ENCODE data around the gene KDM4B.
"Not testable (repeated sequence)": the region's sequence is repeated elsewhere in the genome, so short reads cannot be mapped to it uniquely, and the experiment has no call there.

KDM4B gene

DNA sequence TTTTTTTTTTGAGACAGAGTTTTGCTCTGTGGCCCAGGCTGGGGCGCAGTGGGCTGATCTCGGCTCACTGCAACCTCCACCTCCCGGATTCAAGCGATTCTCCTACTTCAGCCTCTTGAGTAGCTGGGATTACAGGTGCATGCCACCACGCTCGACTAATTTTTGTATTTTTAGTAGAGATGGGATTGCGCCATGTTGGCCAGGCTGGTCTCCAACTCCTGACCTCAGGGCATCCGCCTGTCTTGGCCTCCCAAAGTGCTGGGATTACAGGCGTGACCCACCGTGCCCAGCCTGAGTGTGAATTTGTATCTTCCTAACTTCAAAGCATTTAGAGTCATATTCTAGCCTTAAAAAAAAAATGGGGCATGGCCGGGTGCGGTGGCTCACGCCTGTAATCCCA, 6.7 kb downstream of the KDM4B start:
- not testable (repeated sequence) for H3K9me3 ChIP-seq (ENCODE audit: control insufficient read depth, low read length); H3K27me3 ChIP-seq (replicated peaks; ENCODE audit: control insufficient read depth, insufficient read depth, low read length, poor library complexity, severe bottlenecking); DNase-seq; H3K27ac ChIP-seq (ENCODE audit: insufficient read depth, low read length, poor library complexity, severe bottlenecking); H3K4me3 ChIP-seq (ENCODE audit: insufficient read depth, low read depth, low read length, poor library complexity, severe bottlenecking); H3K4me1 ChIP-seq (ENCODE audit: control insufficient read depth, insufficient read depth, low read length, poor library complexity, severe bottlenecking)
- H3K36me3 ChIP-seq (ENCODE audit: control insufficient read depth, insufficient read depth, low read length), result peaks cover 18% of the 10 kb centered on the region

DNA sequence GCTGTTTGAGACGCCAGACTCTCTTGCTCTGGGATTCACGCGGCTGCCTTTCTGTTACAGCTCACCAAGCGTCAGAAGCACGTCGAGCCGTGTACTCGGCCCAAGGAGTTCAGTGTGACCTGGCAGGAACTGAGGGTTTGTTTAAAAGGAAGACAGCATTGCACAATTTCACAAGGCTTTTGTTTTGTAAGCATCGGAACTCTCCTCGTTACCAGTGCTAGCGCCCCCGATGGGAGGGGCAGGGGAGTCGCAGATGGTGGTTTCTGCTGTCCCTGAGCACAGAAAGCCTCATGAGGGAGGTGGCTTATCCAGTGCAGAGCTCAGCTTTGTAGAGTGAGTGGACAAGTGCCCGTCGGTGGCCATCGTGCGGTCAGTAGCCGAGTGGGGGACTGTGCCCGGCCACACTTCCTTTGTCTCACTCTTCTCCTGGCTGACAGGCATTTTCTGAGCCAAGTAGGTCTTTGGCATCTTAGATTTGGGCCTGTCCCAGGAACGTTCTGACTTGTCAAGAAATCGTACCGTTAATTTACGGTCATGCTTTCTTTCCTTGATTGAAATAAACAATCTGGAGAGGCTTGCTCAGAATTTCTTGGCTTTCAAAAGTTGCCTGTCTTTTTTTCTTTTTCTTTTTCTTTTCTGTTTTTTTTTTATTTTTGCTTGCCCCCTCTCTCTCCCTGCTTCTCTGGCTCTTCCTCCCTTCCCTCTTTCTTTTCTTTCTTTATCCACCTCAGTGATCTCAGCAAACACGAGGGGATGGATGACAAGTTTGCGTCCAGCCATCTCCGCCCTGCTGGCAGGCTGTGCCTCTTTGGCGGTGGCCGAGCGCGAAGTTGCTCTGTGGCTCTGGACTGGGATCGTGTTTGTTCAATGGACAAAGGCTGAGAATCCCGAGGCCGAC, 7.7 kb downstream of the KDM4B start:
- no peak for DNase-seq
- H3K4me3 ChIP-seq (ENCODE audit: insufficient read depth, low read depth, low read length, poor library complexity, severe bottlenecking), result no peak overlapping the region
- no peaks in the 10 kb centered on the region for H3K27me3 ChIP-seq (replicated peaks; ENCODE audit: control insufficient read depth, insufficient read depth, low read length, poor library complexity, severe bottlenecking)
- no peak overlapping the region for H3K27ac ChIP-seq (ENCODE audit: insufficient read depth, low read length, poor library complexity, severe bottlenecking)
- H3K4me1 ChIP-seq (ENCODE audit: control insufficient read depth, insufficient read depth, low read length, poor library complexity, severe bottlenecking), result no peaks in the 10 kb centered on the region
- peaks cover 18% of the 10 kb centered on the region for H3K36me3 ChIP-seq (ENCODE audit: control insufficient read depth, insufficient read depth, low read length)
- no peaks in the 10 kb centered on the region for H3K9me3 ChIP-seq (ENCODE audit: control insufficient read depth, low read length)

GRCh38 chr19:4977299-4978174, 8.6 kb downstream of the KDM4B start:
- H3K4me3 ChIP-seq (ENCODE audit: insufficient read depth, low read depth, low read length, poor library complexity, severe bottlenecking), result no peak overlapping the region
- H3K27me3 ChIP-seq (replicated peaks; ENCODE audit: control insufficient read depth, insufficient read depth, low read length, poor library complexity, severe bottlenecking), result no peaks in the 10 kb centered on the region
- no peaks in the 10 kb centered on the region for H3K4me1 ChIP-seq (ENCODE audit: control insufficient read depth, insufficient read depth, low read length, poor library complexity, severe bottlenecking)
- peaks cover 18% of the 10 kb centered on the region for H3K36me3 ChIP-seq (ENCODE audit: control insufficient read depth, insufficient read depth, low read length)
- H3K9me3 ChIP-seq (ENCODE audit: control insufficient read depth, low read length), result no peaks in the 10 kb centered on the region
- H3K27ac ChIP-seq (ENCODE audit: insufficient read depth, low read length, poor library complexity, severe bottlenecking), result no peak overlapping the region
- DNase-seq, result no peak

DNA sequence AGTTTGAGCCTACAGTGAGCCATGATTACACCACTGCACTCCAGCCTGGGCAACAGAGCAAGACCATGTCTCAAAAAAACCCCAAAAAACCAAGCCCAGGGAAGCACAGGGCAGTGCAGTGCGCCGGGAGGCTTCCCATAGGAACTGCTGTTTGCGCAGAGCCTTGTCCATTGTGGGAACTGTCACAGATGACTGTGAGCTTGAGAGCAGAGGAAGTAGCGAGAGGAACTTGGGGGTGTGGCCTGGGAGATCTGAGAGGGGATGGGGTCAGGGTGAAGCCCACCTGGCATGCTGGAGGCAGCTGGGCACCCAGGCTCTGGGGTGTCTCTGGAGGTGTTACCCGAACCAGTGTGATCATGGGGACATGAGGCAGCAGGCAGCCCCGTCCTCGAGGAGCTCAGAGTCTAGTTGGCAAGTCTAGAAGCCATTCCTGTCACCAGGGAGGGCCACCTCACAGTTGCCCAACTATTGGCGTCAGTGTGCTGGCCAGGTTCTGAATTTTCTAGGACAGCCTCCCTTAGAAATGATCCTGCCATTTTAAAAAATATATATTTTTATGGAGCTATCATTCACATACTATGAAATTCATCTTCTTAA, 10.4 kb downstream of the KDM4B start:
- DNase-seq, result no peak
- no peaks in the 10 kb centered on the region for H3K4me1 ChIP-seq (ENCODE audit: control insufficient read depth, insufficient read depth, low read length, poor library complexity, severe bottlenecking)
- no peaks in the 10 kb centered on the region for H3K9me3 ChIP-seq (ENCODE audit: control insufficient read depth, low read length)
- no peak overlapping the region for H3K4me3 ChIP-seq (ENCODE audit: insufficient read depth, low read depth, low read length, poor library complexity, severe bottlenecking)
- no peaks in the 10 kb centered on the region for H3K27me3 ChIP-seq (replicated peaks; ENCODE audit: control insufficient read depth, insufficient read depth, low read length, poor library complexity, severe bottlenecking)
- H3K36me3 ChIP-seq (ENCODE audit: control insufficient read depth, insufficient read depth, low read length), result peaks cover 18% of the 10 kb centered on the region
- H3K27ac ChIP-seq (ENCODE audit: insufficient read depth, low read length, poor library complexity, severe bottlenecking), result no peak overlapping the region

GRCh38 chr19:4980067-4980466, 11.2 kb downstream of the KDM4B start:
- H3K4me3 ChIP-seq (ENCODE audit: insufficient read depth, low read depth, low read length, poor library complexity, severe bottlenecking), result no peak overlapping the region

GRCh38 chr19:4980838-4981680, 12.1 kb downstream of the KDM4B start:
- H3K27ac ChIP-seq (ENCODE audit: insufficient read depth, low read length, poor library complexity, severe bottlenecking), result no peak overlapping the region
- no peaks in the 10 kb centered on the region for H3K4me1 ChIP-seq (ENCODE audit: control insufficient read depth, insufficient read depth, low read length, poor library complexity, severe bottlenecking)
- H3K9me3 ChIP-seq (ENCODE audit: control insufficient read depth, low read length), result no peaks in the 10 kb centered on the region
- no peaks in the 10 kb centered on the region for H3K27me3 ChIP-seq (replicated peaks; ENCODE audit: control insufficient read depth, insufficient read depth, low read length, poor library complexity, severe bottlenecking)
- no peak overlapping the region for H3K4me3 ChIP-seq (ENCODE audit: insufficient read depth, low read depth, low read length, poor library complexity, severe bottlenecking)
- H3K36me3 ChIP-seq (ENCODE audit: control insufficient read depth, insufficient read depth, low read length), result peaks cover 18% of the 10 kb centered on the region
- no peak for DNase-seq

More at GRCh38 chr19:4980067-4980466, 11.2 kb downstream of the KDM4B start:
- H3K9me3 ChIP-seq (ENCODE audit: control insufficient read depth, low read length), result no peaks in the 10 kb centered on the region
- DNase-seq, result no peak
- no peaks in the 10 kb centered on the region for H3K4me1 ChIP-seq (ENCODE audit: control insufficient read depth, insufficient read depth, low read length, poor library complexity, severe bottlenecking)
- no peaks in the 10 kb centered on the region for H3K27me3 ChIP-seq (replicated peaks; ENCODE audit: control insufficient read depth, insufficient read depth, low read length, poor library complexity, severe bottlenecking)
- peaks cover 18% of the 10 kb centered on the region for H3K36me3 ChIP-seq (ENCODE audit: control insufficient read depth, insufficient read depth, low read length)
- no peak overlapping the region for H3K27ac ChIP-seq (ENCODE audit: insufficient read depth, low read length, poor library complexity, severe bottlenecking)

- H3K9me3 ChIP-seq (ENCODE audit: control insufficient read depth, low read length), result no peaks in the 10 kb centered on the region
- H3K27me3 ChIP-seq (replicated peaks; ENCODE audit: control insufficient read depth, insufficient read depth, low read length, poor library complexity, severe bottlenecking), result no peaks in the 10 kb centered on the region
- peaks cover 13% of the 10 kb centered on the region for H3K36me3 ChIP-seq (ENCODE audit: control insufficient read depth, insufficient read depth, low read length)
- no peak overlapping the region for H3K27ac ChIP-seq (ENCODE audit: insufficient read depth, low read length, poor library complexity, severe bottlenecking)
- H3K4me3 ChIP-seq (ENCODE audit: insufficient read depth, low read depth, low read length, poor library complexity, severe bottlenecking), result no peak overlapping the region
- DNase-seq, result no peak
- no peaks in the 10 kb centered on the region for H3K4me1 ChIP-seq (ENCODE audit: control insufficient read depth, insufficient read depth, low read length, poor library complexity, severe bottlenecking)
Measured at GRCh38 chr19:4981681-4981958, 12.7 kb downstream of the KDM4B start.

GRCh38 chr19:4983346-4984105, 14.6 kb downstream of the KDM4B start:
- Histone ChIP-seq H3K4me1 (ENCODE audit: control insufficient read depth, insufficient read depth, low read length, poor library complexity, severe bottlenecking) (no peaks in the 10 kb centered on the region), H3K36me3 (ENCODE audit: control insufficient read depth, insufficient read depth, low read length) (no peaks in the 10 kb centered on the region), H3K9me3 (ENCODE audit: control insufficient read depth, low read length) (no peaks in the 10 kb centered on the region), H3K27me3 (replicated peaks; ENCODE audit: control insufficient read depth, insufficient read depth, low read length, poor library complexity, severe bottlenecking) (no peaks in the 10 kb centered on the region), H3K4me3 (ENCODE audit: insufficient read depth, low read depth, low read length, poor library complexity, severe bottlenecking) (no peak overlapping the region), H3K27ac (ENCODE audit: insufficient read depth, low read length, poor library complexity, severe bottlenecking) (no peak overlapping the region)
- DNase-seq, result no peak

GRCh38 chr19:4984106-4984380, 15.1 kb downstream of the KDM4B start:
- Histone ChIP-seq H3K9me3 (ENCODE audit: control insufficient read depth, low read length) (no peaks in the 10 kb centered on the region), H3K27ac (ENCODE audit: insufficient read depth, low read length, poor library complexity, severe bottlenecking) (no peak overlapping the region), H3K27me3 (replicated peaks; ENCODE audit: control insufficient read depth, insufficient read depth, low read length, poor library complexity, severe bottlenecking) (no peaks in the 10 kb centered on the region), H3K36me3 (ENCODE audit: control insufficient read depth, insufficient read depth, low read length) (no peaks in the 10 kb centered on the region), H3K4me3 (ENCODE audit: insufficient read depth, low read depth, low read length, poor library complexity, severe bottlenecking) (no peak overlapping the region), H3K4me1 (ENCODE audit: control insufficient read depth, insufficient read depth, low read length, poor library complexity, severe bottlenecking) (no peaks in the 10 kb centered on the region)
- DNase-seq, result no peak

Data from effector memory CD4-positive, alpha-beta T cell (primary cell).